Smooth muscle cell (in vitro differentiated cells): ENCODE results near the gene SMOC2. TPM values are rescaled to one million over a fixed set of nuclear protein-coding genes. Genes with fewer than 3 reads are reported as not detected.

Experiments used
- DNase-seq: peaks from one replicate; lab custom pipeline; 2025; ENCODE audit not compliant: unreplicated experiment; lab: John Stamatoyannopoulos, UW
- H2AFZ ChIP-seq: fragments of 200-600 bp; sonication (generic); 2 replicates; pipeline ENCODE4 v1.6.0; 2016; ENCODE audit warnings: antibody characterized with exemption, low read depth, mild to moderate bottlenecking
- H3F3A ChIP-seq: fragments of 200-600 bp; sonication (generic); 2 replicates; pipeline ENCODE4 v1.6.0; 2017; ENCODE audit warnings: antibody characterized with exemption, low read depth
- H3K27ac ChIP-seq: fragments of 200-600 bp; sonication (generic); 2 replicates; pipeline ENCODE4 v1.5.1; 2016; ENCODE audit warnings: low read depth, mild to moderate bottlenecking
- H3K27me3 ChIP-seq: fragments of 200-600 bp; sonication (generic); 2 replicates; pipeline ENCODE4 v1.6.1; 2016; ENCODE audit warnings: low read depth, mild to moderate bottlenecking
- H3K36me3 ChIP-seq: fragments of 200-600 bp; sonication (generic); 2 replicates; pipeline ENCODE4 v1.5.1; 2016; ENCODE audit warnings: low read depth
- H3K4me1 ChIP-seq: fragments of 200-600 bp; sonication (generic); 2 replicates; pipeline ENCODE4 v1.5.1; 2016; ENCODE audit warnings: low read depth
- H3K4me2 ChIP-seq: fragments of 200-600 bp; sonication (generic); 2 replicates; pipeline ENCODE4 v1.6.0; 2016; ENCODE audit warnings: mild to moderate bottlenecking
- H3K4me3 ChIP-seq: fragments of 200-600 bp; sonication (generic); 2 replicates; pipeline ENCODE4 v1.5.1; 2016; ENCODE audit warnings: mild to moderate bottlenecking
- H3K79me2 ChIP-seq: fragments of 200-600 bp; sonication (generic); 2 replicates; pipeline ENCODE4 v1.6.0; 2016; ENCODE audit warnings: low read depth, mild to moderate bottlenecking
- H3K9ac ChIP-seq: fragments of 200-600 bp; sonication (generic); 2 replicates; pipeline ENCODE4 v1.6.0; 2016; ENCODE audit warnings: low read depth
- H3K9me3 ChIP-seq: fragments of 200-600 bp; sonication (generic); replicated peaks from 2 replicates; pipeline ENCODE4 v1.5.1; 2016; ENCODE audit warnings: low read depth
- H4K20me1 ChIP-seq: fragments of 200-600 bp; sonication (generic); 2 replicates; pipeline ENCODE4 v1.6.0; 2016; ENCODE audit warnings: low read depth
- WGBS: methylation state at CpG from one replicate; pipeline ENCODE4 v1.1.7; 2016; ENCODE audit warnings: low lambda C conversion rate; 5-methylcytosine and 5-hydroxymethylcytosine counted together
- polyA plus RNA-seq: library from polyadenylated mRNA; unstranded; fragments of >200 nt; fragmentation: Nextera tagmentation; extraction: Ambion mirVana; gene quantifications from 2 replicates; pipeline ENCODE4 v1.2.1, GENCODE V29; 2016
- total RNA-seq: library from RNA; depleted of rRNA; stranded (reverse); fragments of >200 nt; gene quantifications from 2 replicates; pipeline ENCODE4 v1.2.3, GENCODE V29; 2014
- TF ChIP-seq, protein P1 (sequence below): fragments of 200-600 bp; sonication (generic); IDR thresholded peaks from 2 replicates; pipeline ENCODE4 v1.5.1; 2017; ENCODE audit warnings: borderline replicate concordance, mild to moderate bottlenecking, antibody characterized with exemption; ENCODE audit not compliant: insufficient read depth, poor library complexity, severe bottlenecking

Gene SMOC2
- total and polyA plus RNA-seq, 2 experiments from 2014 or later: 0.63 to 1.2 TPM

DNA sequence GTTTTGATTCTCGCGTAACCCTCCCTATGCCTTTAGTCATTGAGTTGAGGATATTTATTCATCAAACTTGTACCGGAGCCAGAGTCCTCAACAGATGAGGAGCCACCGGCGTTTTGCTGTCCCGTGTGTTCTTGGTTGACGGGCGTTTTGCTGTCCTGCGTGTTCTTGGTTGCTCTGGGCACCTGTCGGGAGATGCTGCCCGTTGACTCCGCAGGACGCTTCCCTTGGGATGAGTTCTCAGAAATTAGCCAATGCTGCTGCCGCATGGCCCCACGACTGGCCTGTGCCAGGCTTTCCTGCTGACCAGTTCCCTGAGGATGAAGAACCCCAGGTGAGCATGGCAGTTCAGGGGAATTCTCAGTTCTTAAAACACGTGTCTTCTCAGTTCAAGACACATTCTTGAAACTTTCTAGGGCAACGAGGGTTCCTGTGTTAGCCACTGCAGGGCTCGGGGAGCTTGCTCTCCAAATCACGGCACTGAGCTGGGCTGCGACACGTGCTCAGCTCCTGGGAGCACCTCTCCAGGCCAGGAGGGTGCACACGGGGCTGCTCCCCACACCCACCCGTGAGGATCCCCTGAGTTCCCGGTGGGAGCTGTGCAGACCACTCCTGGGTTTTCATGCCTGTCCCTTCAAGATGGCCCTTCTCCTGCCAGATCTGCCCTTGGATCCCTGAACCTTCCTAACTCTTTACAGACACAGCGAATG, 265.6 kb downstream of the SMOC2 start:
- H3K79me2 ChIP-seq: no peaks in the 10 kb centered on the region
- H3K9ac ChIP-seq: no peak overlapping the region
- H3F3A ChIP-seq: no peaks in the 10 kb centered on the region
- no peak overlapping the region for H3K4me2 ChIP-seq
- H3K36me3 ChIP-seq: no peaks in the 10 kb centered on the region
- H3K4me3 ChIP-seq: no peak overlapping the region
- no peak overlapping the region for H3K27ac ChIP-seq
- no peaks in the 10 kb centered on the region for H3K27me3 ChIP-seq
- H3K4me1 ChIP-seq: no peaks in the 10 kb centered on the region
- TF ChIP-seq, protein P1, sequence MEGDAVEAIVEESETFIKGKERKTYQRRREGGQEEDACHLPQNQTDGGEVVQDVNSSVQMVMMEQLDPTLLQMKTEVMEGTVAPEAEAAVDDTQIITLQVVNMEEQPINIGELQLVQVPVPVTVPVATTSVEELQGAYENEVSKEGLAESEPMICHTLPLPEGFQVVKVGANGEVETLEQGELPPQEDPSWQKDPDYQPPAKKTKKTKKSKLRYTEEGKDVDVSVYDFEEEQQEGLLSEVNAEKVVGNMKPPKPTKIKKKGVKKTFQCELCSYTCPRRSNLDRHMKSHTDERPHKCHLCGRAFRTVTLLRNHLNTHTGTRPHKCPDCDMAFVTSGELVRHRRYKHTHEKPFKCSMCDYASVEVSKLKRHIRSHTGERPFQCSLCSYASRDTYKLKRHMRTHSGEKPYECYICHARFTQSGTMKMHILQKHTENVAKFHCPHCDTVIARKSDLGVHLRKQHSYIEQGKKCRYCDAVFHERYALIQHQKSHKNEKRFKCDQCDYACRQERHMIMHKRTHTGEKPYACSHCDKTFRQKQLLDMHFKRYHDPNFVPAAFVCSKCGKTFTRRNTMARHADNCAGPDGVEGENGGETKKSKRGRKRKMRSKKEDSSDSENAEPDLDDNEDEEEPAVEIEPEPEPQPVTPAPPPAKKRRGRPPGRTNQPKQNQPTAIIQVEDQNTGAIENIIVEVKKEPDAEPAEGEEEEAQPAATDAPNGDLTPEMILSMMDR: no peak
- no peak for DNase-seq
- 94% methylated on average over 25 of the region's 25 CpGs for WGBS
- H2AFZ ChIP-seq: no peak overlapping the region
- H4K20me1 ChIP-seq: no peaks in the 10 kb centered on the region
- no peaks in the 10 kb centered on the region for H3K9me3 ChIP-seq

- Histone ChIP-seq H2AFZ (no peak overlapping the region), H4K20me1 (no peaks in the 10 kb centered on the region), H3K79me2 (no peaks in the 10 kb centered on the region), H3K9ac (no peak overlapping the region), H3F3A (no peaks in the 10 kb centered on the region), H3K27me3 (no peaks in the 10 kb centered on the region), H3K27ac (no peak overlapping the region), H3K9me3 (no peaks in the 10 kb centered on the region), H3K36me3 (no peaks in the 10 kb centered on the region), H3K4me3 (no peak overlapping the region), H3K4me1 (no peaks in the 10 kb centered on the region), H3K4me2 (no peak overlapping the region)
- no peak for DNase-seq
- 68% methylated on average over 5 of the region's 5 CpGs for WGBS
- TF ChIP-seq, protein P1: no peak
These were observed 267.5 kb downstream of the SMOC2 start for GRCh38 chr6:168708526-168708925.

- H2AFZ ChIP-seq: no peak overlapping the region
- H3K4me1 ChIP-seq: no peaks in the 10 kb centered on the region
- TF ChIP-seq, protein P1: no peak
- H3K9me3 ChIP-seq: no peaks in the 10 kb centered on the region
- WGBS: 40% methylated on average over 2 of the region's 2 CpGs
- H3F3A ChIP-seq: no peaks in the 10 kb centered on the region
- H3K79me2 ChIP-seq: no peaks in the 10 kb centered on the region
- no peak overlapping the region for H3K4me3 ChIP-seq
- H3K9ac ChIP-seq: no peak overlapping the region
- H3K27me3 ChIP-seq: no peaks in the 10 kb centered on the region
- H4K20me1 ChIP-seq: no peaks in the 10 kb centered on the region
- H3K36me3 ChIP-seq: no peaks in the 10 kb centered on the region
- H3K4me2 ChIP-seq: no peak overlapping the region
- DNase-seq: no peak
- no peak overlapping the region for H3K27ac ChIP-seq
These were observed 268.0 kb downstream of the SMOC2 start for GRCh38 chr6:168708984-168709383.

- Histone ChIP-seq H3K4me3 (no peak overlapping the region), H2AFZ (no peak overlapping the region), H3K79me2 (no peaks in the 10 kb centered on the region), H3K4me2 (no peak overlapping the region), H3F3A (no peaks in the 10 kb centered on the region), H3K27ac (no peak overlapping the region), H3K27me3 (no peaks in the 10 kb centered on the region), H3K4me1 (no peaks in the 10 kb centered on the region), H3K36me3 (no peaks in the 10 kb centered on the region), H3K9me3 (no peaks in the 10 kb centered on the region), H4K20me1 (no peaks in the 10 kb centered on the region), H3K9ac (no peak overlapping the region)
- WGBS: 83% methylated on average over 9 of the region's 9 CpGs
- DNase-seq: no peak
- TF ChIP-seq, protein P1: no peak
These were observed 268.4 kb downstream of the SMOC2 start for GRCh38 chr6:168709390-168709789.
